ENCODE results near the gene UGT3A1.
"Not testable (repeated sequence)": the region's sequence is repeated elsewhere in the genome, so short reads cannot be mapped to it uniquely, and the experiment has no call there.

UGT3A1 gene

DNA sequence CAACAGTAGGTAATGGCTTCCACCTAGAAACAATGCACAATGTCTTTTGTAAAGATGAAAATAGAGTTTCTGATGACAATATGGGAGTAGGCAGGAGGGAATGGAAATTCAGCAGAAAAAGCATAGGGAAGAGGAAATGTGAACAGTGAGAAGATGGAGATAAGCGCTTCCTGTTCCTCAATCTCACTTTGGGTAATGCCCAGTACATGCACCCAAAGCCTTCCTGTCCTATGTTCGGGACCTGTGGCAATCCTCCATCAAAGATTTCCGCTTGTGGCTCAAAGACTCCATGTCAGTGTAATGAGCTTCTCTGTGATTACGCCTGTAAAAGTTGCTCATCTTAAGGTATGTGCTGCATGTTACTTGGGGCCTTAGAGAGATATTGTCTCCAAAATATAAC, 2.7 kb downstream of the UGT3A1 start:
- DNase-seq (ENCODE audit: low read depth): no peak

DNA sequence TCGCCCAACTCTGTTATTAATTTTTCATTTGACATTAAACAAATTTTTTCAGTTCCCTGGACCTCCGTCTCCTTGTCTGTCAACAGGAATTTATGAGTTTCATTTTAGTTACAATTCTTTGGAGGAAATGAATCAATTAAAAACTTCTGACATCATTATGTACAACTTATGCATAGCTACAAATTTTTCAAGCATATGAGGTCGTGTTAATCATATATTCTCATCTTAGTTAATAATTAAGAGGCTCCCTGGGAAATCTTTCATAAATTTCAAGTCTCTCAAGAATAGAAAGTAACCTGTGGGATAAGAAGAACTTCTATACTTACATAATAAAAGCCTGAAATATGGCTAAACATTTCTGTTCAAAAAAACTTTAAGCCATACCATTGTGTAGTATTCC, 3.4 kb downstream of the UGT3A1 start:
- DNase-seq (ENCODE audit: low read depth): no peak

DNA sequence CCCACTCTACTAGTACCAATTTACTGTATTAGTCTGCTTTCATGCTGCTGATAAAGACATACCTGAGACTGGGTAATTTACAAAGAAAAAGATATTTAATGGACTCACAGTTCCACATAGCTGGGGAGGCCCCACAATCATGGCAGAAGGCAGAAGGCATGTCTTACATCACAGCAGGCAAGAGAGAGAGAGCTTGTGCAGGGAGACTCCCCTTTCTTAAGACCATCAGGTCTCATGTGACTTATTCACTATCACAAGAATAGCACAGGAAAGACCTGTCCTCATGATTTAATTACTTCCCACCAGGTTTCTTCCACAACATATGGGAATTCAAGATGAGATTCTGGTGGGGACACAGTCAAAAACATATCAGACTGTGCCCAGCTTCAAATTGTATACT, 11.5 kb downstream of the UGT3A1 start:
- DNase-seq (ENCODE audit: low read depth): no peak

DNA sequence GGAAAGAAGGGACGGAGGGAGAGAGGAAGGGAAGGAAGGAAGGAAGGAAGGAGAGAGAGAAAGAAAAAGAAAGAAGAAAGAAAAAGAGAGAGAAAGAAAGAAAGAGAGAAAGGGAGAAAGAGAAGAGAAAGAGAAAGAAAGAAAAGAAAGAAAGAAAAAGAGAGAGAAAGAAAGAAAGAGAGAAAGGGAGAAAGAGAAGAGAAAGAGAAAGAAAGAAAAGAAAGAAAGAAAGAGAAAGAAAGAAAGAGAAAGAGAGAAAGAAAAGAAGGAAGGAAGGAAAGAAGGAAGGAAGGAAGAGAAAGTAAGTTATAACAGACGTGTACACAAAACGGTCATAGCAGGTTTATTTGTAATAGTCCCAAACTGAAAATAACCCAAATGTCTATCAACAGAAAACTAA, 14.3 kb downstream of the UGT3A1 start:
- not testable (repeated sequence) for DNase-seq (ENCODE audit: low read depth)

DNA sequence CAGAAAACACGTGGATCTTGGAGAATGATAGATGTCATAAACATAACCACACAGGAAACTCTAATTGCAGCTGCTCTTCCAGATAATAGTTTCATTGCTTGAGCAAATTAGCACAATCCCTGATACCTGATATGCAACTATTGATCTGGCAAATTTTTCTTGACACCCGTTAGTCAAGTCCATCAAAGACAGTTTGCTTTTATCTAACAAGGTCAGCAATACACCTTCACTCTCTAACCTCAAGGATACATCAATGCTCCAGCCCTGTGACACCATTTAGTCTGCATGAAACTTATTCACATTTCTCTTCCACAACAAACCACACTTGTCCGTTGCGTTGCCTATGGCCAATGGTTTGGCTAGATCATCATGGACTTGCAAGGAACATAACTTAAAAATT, 16.6 kb downstream of the UGT3A1 start:
- DNase-seq (ENCODE audit: low read depth): no peak

DNA sequence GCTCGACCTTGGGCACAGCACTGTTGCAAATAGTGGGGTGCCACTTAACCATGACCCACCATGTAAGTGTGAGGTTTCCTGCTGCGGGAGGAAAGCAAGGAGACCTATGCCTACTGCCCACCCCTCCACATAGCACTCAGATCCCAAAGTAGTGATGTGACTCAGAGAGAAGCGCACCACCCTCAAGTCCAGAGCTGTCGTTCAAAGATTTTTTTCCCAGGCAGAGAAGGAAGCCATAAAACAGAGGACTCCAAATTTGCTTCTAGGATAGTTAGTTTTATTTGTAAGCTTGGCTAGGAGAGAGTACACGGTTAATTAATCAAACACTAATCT, 19.3 kb downstream of the UGT3A1 start:
- DNase-seq (ENCODE audit: low read depth): no peak

DNA sequence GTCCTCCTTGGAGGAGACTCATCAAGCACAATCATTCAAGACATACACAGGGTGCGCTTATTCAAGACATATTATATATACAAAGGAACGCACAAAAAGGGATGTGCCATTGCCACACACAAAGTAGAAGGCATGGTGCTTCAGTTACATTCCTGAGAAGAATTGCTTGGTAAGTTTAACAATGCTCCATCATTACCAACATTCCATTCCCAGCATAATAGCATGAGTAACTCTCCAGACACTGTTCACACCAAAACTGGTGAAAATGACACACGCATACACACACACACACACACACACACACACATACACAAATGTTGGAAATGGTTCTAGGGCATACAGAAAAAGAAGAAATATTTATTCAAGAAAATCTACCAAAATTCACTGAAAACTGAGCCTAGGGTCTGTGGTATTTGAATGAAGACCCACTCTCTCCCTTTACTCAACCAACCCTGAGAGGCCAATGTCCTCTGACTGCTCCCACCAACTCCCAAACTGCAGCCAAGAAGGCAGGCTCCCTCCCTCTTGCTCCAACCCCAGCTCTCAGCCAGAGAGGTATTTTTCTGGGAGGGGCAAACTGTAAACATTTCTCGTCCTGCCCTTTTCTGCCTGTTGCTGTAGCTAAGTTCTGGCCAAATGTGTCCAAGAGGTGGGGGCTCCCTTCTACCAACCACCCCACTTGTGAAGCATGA, 19.9 kb downstream of the UGT3A1 start:
- no peak for DNase-seq (ENCODE audit: low read depth)

DNA sequence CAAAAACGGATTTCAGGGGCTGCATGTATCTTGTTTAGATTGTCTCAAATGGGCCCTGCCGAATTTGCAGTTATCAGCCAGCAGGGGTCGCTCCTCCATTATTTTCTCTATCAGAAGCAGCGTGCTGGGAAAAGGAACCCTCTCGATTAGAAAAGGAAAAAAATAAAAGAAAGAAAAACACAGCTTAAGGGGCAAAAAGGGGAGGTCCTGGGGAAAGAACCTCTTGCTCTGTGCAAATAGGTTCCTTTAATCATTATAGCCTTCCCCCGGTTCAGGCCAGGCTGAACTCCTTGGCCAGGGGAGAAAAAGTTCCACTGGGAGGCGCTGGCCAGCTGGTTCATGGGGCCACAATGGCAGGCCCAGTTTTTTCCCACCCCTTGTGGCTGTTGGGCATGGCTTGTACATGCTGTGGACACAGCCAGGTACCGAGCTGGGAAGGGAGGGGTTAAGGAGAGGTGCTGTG, 27.8 kb downstream of the UGT3A1 start:
- no peak for DNase-seq (ENCODE audit: low read depth)

DNA sequence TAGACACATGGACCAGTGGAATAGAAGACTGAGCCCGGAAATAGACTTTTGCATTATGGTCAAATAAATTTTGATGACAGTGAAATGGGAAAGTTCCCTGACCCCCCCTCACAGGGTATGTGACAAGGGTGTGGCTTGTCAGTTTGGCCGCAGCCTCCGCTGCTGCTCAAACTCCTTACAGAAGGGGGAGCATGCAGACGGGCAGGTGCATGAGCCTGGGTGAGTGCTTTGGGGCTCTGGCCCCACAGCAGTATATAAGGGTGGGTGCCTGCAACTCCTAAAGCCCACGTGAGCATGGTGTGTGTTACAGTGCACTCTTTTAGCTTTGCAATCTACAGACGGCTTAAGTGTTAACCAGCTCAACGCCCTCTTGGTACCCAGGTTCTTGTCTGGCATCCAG, 30.9 kb downstream of the UGT3A1 start:
- DNase-seq (ENCODE audit: low read depth): no peak

DNA sequence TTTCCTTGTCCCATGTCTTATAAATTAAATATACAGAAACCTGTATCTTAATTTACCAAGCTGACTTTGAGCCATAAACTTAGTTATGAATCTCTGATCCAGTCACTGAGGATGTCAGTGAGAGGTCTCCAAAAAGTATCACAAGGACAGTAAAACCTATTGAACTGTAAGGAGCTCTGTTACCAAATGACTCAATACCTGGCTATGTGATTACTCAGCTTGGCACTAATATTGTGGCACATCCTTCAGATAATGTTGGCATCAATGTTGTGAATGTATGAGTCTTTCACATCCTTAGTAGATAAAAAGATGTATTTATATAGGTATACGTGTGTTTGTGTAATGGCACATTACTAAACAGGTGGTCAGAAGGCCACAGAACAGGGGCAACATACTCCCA, 34.8 kb downstream of the UGT3A1 start:
- no peak for DNase-seq (ENCODE audit: low read depth)

DNA sequence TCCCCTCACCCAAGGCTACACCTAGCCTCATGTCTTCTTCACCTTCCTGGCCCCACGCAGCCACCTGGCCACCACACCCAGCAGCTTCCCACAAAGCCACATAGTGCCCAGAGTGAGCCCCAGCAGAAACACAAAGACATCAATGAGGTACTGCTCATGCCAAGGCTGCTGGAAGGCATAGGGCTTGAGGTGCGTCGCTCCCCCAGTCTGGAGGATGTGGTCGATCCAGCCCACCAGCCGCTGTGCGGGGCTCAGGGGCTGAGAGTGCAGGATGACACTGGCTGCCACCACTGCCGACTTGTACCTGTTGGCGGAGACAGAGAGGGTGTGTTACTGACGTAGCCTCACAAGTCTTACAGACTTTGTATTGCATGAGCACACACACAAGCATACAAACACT, 37.0 kb downstream of the UGT3A1 start:
- no peak for DNase-seq (ENCODE audit: low read depth)

DNA sequence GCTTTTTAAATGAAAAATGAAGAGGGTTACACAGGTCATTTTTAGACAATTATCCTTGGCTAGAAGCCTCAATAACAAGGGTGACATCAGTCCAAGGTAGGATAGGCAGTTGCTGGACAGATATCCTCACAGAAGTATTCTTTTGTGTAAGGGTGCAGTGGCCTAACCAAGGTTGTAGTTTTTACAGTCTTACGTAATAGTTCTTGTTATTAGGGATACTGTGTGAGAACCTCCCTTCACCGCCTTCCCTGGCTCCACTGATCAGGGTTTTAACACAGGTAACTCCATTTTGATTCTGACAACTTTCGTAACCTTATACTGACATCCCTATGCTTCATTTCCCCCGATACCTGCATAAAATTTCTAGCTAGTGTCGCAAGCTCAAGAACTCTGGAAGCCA, 44.1 kb downstream of the UGT3A1 start:
- DNase-seq (ENCODE audit: low read depth): no peak

DNA sequence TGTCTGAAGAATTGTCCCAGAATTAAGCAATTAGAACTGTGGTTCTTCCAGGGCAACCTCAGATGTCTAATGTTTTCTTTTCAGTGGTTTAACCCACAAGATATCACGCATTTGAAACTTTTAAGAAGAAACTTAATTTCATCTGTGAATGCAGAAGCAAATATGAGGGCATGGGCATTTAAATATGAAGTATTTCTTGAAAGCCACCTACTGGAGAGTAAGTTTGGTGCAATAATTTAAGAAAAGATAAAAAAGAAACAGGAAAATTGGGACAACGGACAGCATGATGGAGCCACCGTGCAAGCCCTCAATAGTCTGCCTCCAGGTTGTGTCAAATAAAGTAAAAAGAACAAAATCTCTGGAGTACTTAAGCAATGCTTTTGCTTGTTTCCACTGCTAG, 51.6 kb downstream of the UGT3A1 start:
- no peak for DNase-seq (ENCODE audit: low read depth)

DNA sequence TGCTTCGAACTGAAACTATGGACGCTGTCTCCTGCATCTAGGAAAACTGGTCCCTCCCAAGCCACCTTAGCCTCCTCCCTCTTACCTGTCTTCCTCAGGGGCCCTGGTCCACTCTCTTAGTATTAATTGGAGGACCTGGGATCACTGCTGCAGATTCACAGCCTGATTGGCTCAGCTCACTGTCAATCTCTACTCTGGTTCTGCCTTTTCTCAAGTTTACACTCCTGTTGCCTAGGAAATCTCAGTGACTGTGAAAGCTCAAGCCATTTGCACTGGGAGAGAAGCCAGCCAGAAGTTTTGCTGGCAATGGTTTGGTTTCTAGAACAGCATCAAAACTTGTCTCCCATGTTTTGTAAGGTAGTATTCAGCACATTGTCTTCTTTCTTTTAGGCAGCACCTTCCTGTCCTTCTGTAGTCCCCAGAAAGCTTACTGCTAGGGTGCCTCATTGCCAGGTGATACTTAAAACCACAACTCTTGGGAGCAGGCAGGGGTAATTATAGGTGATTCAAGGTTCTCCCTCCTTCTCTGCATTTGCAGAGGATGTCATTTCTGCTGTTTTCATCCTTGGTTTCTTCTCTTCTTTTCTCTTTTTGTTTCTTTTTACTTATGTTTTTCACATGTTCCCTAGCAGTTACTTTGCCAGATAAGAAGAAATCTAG, 52.5 kb downstream of the UGT3A1 start, which contains the start of gene CAPSL:
CAPSL (minus strand) TSS at position 55 of the 660 bp plus-strand sequence. CDS start 17,502 bp downstream, outside the sequence.
- DNase-seq (ENCODE audit: low read depth): no peak

DNA sequence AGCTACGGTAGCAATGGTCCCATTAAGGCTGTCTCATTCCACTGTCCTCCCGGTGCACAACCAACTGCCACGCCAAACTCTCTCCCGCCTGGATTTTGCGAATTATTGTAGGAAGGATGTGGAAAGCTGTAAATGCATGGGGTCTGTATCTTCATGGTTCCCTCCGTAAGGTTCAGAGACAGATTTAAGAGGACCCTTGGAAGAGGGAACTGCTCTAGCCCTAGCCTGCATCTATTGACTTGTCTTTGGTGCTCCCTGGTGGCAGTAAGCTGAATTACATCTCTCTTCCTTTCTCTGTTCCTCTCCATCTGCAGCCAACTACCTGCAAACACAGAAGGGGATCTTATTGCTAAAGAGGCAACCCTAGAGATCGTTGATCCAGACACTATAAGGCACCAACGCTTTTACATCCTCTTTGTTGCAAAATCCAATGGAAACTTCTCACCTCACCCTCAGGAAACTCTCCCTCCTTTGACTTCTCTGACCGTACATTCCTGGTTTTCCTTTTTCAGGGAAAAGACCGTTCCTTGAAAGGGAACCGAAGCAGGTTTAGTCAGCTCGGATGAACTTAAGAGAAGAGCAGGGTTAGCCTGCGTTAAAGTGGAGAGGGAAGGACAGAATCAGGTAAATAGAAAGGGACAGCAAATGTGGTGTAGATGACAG, 64.7 kb downstream of the UGT3A1 start:
- DNase-seq (ENCODE audit: low read depth): peak; percentile 33

DNA sequence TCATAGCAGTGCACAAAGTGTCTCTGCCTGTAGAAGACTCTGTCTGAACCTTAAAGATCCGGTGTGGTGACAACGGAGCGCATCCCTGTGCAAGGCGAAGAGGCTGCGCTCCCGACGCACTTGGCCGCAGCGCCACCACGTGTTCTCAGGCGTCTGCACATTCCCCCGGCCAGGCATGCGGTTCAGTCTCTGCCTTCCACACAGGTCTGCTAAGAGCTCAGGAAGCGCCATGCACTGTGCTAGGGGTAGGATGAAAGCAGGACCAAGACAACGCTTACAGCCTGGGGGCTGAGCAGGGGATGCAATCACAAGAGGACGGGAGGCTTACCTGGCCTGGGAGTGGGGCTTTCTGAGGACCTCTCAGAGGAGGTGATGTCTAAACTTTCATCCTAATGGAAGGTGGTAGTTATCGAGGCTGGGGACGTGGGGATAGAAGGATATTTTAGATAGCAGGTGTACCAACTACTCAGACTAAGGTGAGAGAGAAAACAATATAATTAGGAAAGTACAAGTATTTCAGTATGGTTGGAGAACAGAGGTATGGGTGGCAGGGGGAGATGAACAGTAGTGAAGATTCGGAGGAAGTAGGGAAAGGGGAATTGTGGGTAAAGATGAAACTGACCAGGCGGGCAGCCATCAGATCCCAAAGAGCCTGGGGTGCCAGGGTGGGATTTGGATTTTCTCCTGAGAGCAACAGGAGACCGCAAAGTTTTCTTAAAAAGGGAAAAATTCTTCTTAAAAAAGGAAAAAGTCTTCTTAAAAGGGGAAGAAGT, 66.1 kb downstream of the UGT3A1 start:
- peak; percentile 72 for DNase-seq (ENCODE audit: low read depth)

DNA sequence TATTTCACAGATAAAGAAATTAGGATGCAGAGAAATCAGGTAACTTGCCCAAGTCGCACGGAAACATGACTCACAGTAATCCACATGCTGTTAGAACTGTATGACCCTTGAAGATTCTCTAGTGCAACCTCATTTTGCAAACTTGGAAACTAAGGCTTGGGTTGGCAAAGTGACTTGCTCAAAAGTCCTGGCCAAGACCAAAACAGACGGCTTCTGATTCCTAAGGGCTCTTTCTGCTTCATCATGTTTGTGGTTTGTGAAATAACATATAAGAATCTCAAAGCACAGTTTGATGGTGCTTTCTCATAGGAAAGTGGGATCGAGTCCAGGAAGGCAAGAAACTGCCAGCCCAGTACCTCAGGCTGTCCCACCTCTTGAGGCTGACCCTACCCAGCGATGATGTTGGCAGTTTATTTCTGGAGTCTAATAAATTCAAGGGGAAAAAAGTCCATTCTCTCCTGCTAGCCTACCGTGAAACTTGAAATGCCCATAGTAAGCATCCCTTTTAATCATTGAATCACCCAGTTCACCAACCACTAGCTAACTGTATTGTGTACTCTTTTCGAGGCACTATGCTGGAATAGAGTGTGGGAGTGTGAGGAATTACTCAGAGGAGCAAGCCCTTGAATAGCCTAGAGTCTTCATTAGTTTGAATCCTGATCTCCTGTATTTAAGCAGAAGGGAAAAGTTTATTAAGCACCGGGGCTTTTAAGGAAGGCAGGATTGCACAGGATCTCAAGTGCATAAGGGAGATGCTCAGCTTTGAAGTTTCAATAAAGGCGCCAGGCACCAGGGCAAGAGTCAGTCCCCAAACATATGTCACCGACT, 66.9 kb downstream of the UGT3A1 start:
- no peak for DNase-seq (ENCODE audit: low read depth)

DNA sequence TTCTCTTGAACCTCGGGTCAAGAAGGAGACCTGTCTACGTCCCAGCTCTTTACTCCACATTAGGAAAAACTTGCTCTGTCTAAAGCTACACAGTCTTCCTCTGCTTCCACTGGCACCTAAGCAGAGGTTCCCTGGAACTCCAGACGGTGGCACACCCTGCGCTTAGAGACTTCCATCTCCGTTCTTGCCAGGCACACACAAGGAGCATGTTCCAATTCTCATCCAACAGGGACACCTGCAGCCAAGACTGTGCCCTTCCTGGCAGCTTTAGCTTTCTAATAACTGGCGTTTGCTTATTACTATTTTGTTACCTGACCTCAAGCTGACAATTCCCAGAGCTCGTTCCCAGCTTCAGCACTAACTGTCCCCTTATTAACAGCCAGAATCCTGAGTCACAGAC, 68.7 kb downstream of the UGT3A1 start:
- DNase-seq (ENCODE audit: low read depth): no peak

DNA sequence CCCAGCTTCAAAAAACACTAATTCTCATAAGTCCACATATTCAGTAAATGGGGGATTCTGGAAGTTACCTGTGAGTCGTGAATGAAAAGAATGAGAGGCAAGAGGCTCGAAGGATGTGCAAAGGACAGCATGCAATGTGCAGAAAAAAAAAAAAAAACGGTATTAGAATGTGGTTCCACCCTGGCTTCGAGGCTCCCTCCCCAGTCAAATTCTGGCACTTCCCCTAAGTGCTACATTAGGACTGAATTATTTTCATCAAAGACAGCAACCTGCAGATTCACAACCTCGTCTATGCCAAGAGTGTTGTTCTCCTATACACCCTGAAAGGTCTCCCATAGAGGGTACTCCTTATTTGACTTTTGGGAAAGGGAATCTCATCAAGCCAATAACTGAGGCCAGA, 69.3 kb downstream of the UGT3A1 start:
- DNase-seq (ENCODE audit: low read depth): no peak

DNA sequence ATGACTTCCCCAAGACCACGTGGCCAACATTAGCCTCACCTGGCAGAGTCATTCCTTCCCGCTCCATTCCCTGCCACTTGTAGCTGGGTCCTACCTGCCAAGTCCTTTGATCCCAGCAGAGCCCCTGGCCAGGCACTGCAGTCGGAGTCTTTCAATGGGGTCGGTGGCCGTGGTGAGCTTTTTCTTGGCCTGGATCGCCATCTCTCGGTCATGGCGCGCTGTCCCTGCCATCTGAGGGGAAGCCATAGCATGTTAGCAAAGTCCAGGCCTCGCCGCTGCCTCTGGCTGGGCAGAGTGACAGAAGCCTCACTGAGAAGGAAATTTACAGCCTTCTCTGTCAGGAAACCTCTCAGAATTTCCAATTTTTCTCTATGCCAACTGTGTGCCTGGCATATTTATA, 70.3 kb downstream of the UGT3A1 start:
- no peak for DNase-seq (ENCODE audit: low read depth)

DNA sequence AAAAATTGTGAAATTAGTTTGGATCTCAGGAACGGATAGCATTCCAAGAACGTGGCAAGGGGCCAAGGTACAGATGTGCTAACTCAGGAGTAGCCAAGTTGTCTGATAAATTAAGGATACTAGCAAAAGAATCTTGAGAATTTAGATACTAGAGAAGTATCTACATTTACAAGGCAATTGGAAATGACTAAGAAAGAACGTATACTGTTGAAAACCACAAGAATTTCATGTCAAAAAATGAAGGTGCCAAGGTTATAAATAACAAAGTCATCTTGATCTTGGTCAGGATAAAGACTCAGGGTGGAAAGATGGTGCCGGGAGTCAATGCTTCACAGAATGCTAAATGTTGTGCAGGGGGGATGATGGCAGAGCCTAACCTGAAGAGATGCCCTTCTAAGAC, 72.0 kb downstream of the UGT3A1 start:
- DNase-seq (ENCODE audit: low read depth): no peak

DNA sequence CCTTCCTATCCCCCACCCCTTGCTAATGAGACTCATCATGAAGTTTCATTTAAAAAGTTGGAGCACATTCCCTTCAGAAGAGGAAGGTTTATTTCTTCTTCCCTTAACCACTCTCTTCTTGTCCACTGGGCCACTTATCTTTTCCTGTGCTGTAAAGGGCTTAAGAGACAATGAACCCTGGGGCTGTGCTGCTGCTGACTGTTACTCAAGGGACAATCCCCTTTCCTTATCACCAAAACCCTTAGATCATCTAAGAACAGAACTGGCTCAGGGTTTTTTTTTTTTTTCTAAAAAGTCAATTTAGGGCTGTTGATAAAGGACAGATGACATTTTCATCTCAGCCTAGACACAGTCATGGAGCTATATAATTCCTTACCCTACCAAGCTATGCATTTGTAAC, 82.4 kb downstream of the UGT3A1 start:
- no peak for DNase-seq (ENCODE audit: low read depth)
